ENCODE results near the gene MMD. TPM values are rescaled to one million over a fixed set of nuclear protein-coding genes. Genes with fewer than 3 reads are reported as not detected.
A peak's percentile ranks its signal among the peaks of the same experiment; 100 is the strongest.

Gene MMD
- polyA plus RNA-seq, 4 donors = 4.0 to 12.5 (median 10.3) TPM

- no peak for FAIRE-seq
- Histone ChIP-seq H3K4me1 (ENCODE audit: control insufficient read depth in 3 of 3, insufficient read depth in 2 of 3, low read depth in 1 of 3, low read length in 2 of 3) (peaks cover 7 to 13% (median 8%) of the 10 kb centered on the region in 3 donors), H3K4me3 (ENCODE audit: low read depth in 1 of 3, low read length in 3 of 3) (no peak overlapping the region), H3K36me3 (ENCODE audit: control insufficient read depth in 3 of 3, insufficient read depth in 2 of 3, low read depth in 1 of 3, low read length in 3 of 3) (no peaks in the 10 kb centered on the region), H3K27me3 (ENCODE audit: control insufficient read depth in 3 of 3, insufficient read depth in 3 of 3, low read length in 3 of 3) (no peaks in the 10 kb centered on the region), H3K9me3 (ENCODE audit: control insufficient read depth in 2 of 2, insufficient read depth in 1 of 2, low read depth in 1 of 2, low read length in 1 of 2) (no peaks in the 10 kb centered on the region), H3K27ac (ENCODE audit: low read depth in 1 of 3, low read length in 2 of 3) (peak overlapping the region in 1 of 3 donors; percentile 44)
- 16 to 28% (median 26%) methylated on average over 2 of the region's 2 CpGs for WGBS, 3 donors
- no peak for DNase-seq
These were observed 19.9 kb upstream of the MMD start for GRCh38 chr17:55441544-55441943.

- DNase-seq (no peak), FAIRE-seq (no peak)
- Histone ChIP-seq H3K4me3 (ENCODE audit: low read depth in 1 of 3, low read length in 3 of 3) (no peak overlapping the region), H3K27ac (ENCODE audit: low read depth in 1 of 3, low read length in 2 of 3) (no peak overlapping the region), H3K36me3 (ENCODE audit: control insufficient read depth in 3 of 3, insufficient read depth in 2 of 3, low read depth in 1 of 3, low read length in 3 of 3) (no peaks in the 10 kb centered on the region), H3K4me1 (ENCODE audit: control insufficient read depth in 3 of 3, insufficient read depth in 2 of 3, low read depth in 1 of 3, low read length in 2 of 3) (peaks cover 6 to 14% (median 7%) of the 10 kb centered on the region in 3 donors), H3K27me3 (ENCODE audit: control insufficient read depth in 3 of 3, insufficient read depth in 3 of 3, low read length in 3 of 3) (no peaks in the 10 kb centered on the region), H3K9me3 (ENCODE audit: control insufficient read depth in 2 of 2, insufficient read depth in 1 of 2, low read depth in 1 of 2, low read length in 1 of 2) (no peaks in the 10 kb centered on the region)
- 77 to 80% (median 78%) methylated on average over 3 of the region's 3 CpGs for WGBS, 3 donors
These were observed 18.8 kb upstream of the MMD start for GRCh38 chr17:55440391-55440790.

- Histone ChIP-seq H3K4me1 (ENCODE audit: control insufficient read depth in 3 of 3, insufficient read depth in 2 of 3, low read depth in 1 of 3, low read length in 2 of 3) (peaks cover 0 to 18% (median 6%) of the 10 kb centered on the region in 3 donors), H3K9me3 (ENCODE audit: control insufficient read depth in 2 of 2, insufficient read depth in 1 of 2, low read depth in 1 of 2, low read length in 1 of 2) (no peaks in the 10 kb centered on the region), H3K27ac (ENCODE audit: low read depth in 1 of 3, low read length in 2 of 3) (no peak overlapping the region), H3K36me3 (ENCODE audit: control insufficient read depth in 3 of 3, insufficient read depth in 2 of 3, low read depth in 1 of 3, low read length in 3 of 3) (no peaks in the 10 kb centered on the region), H3K4me3 (ENCODE audit: low read depth in 1 of 3, low read length in 3 of 3) (no peak overlapping the region), H3K27me3 (ENCODE audit: control insufficient read depth in 3 of 3, insufficient read depth in 3 of 3, low read length in 3 of 3) (no peaks in the 10 kb centered on the region)
- FAIRE-seq (no peak), DNase-seq (no peak)
- WGBS, 3 donors = 37 to 82% (median 55%) methylated on average over 5 of the region's 5 CpGs
These were observed 15.5 kb upstream of the MMD start for GRCh38 chr17:55437159-55437605.

- Histone ChIP-seq H3K9me3 (ENCODE audit: control insufficient read depth in 2 of 2, insufficient read depth in 1 of 2, low read depth in 1 of 2, low read length in 1 of 2) (no peaks in the 10 kb centered on the region), H3K27me3 (ENCODE audit: control insufficient read depth in 3 of 3, insufficient read depth in 3 of 3, low read length in 3 of 3) (no peaks in the 10 kb centered on the region), H3K27ac (ENCODE audit: low read depth in 1 of 3, low read length in 2 of 3) (peak overlapping the region in 1 of 3 donors; percentile 13), H3K36me3 (ENCODE audit: control insufficient read depth in 3 of 3, insufficient read depth in 2 of 3, low read depth in 1 of 3, low read length in 3 of 3) (no peaks in the 10 kb centered on the region), H3K4me1 (ENCODE audit: control insufficient read depth in 3 of 3, insufficient read depth in 2 of 3, low read depth in 1 of 3, low read length in 2 of 3) (peaks cover 0 to 18% (median 6%) of the 10 kb centered on the region in 3 donors), H3K4me3 (ENCODE audit: low read depth in 1 of 3, low read length in 3 of 3) (no peak overlapping the region)
- DNase-seq (no peak), FAIRE-seq (no peak)
- 83 to 92% (median 87%) methylated on average over 4 of the region's 4 CpGs for WGBS, 3 donors
These were observed 14.9 kb upstream of the MMD start for GRCh38 chr17:55436224-55437158.

- 71 to 78% (median 75%) methylated on average over 4 of the region's 4 CpGs for WGBS, 3 donors
- no peaks in the 10 kb centered on the region for H3K9me3 ChIP-seq (ENCODE audit: control insufficient read depth in 2 of 2, insufficient read depth in 1 of 2, low read depth in 1 of 2, low read length in 1 of 2)
- FAIRE-seq (no peak), DNase-seq (no peak)
- H3K27me3 ChIP-seq (ENCODE audit: control insufficient read depth in 3 of 3, insufficient read depth in 3 of 3, low read length in 3 of 3) = no peaks in the 10 kb centered on the region
- no peaks in the 10 kb centered on the region for H3K36me3 ChIP-seq (ENCODE audit: control insufficient read depth in 3 of 3, insufficient read depth in 2 of 3, low read depth in 1 of 3, low read length in 3 of 3)
- peaks cover 0 to 25% (median 9%) of the 10 kb centered on the region in 3 donors for H3K4me1 ChIP-seq (ENCODE audit: control insufficient read depth in 3 of 3, insufficient read depth in 2 of 3, low read depth in 1 of 3, low read length in 2 of 3)
- H3K4me3 ChIP-seq (ENCODE audit: low read depth in 1 of 3, low read length in 3 of 3) = no peak overlapping the region
- H3K27ac ChIP-seq (ENCODE audit: low read depth in 1 of 3, low read length in 2 of 3) = no peak overlapping the region
These were observed 13.8 kb upstream of the MMD start for GRCh38 chr17:55435408-55435807.

- H3K4me1 ChIP-seq (ENCODE audit: control insufficient read depth in 3 of 3, insufficient read depth in 2 of 3, low read depth in 1 of 3, low read length in 2 of 3) = peaks cover 0 to 25% (median 9%) of the 10 kb centered on the region in 3 donors
- peak overlapping the region in 1 of 3 donors; percentile 14 for H3K27ac ChIP-seq (ENCODE audit: low read depth in 1 of 3, low read length in 2 of 3)
- 72 to 82% (median 74%) methylated on average over 1 of the region's 1 CpG for WGBS, 3 donors
- FAIRE-seq (no peak), DNase-seq (no peak)
- H3K4me3 ChIP-seq (ENCODE audit: low read depth in 1 of 3, low read length in 3 of 3) = no peak overlapping the region
- no peaks in the 10 kb centered on the region for H3K9me3 ChIP-seq (ENCODE audit: control insufficient read depth in 2 of 2, insufficient read depth in 1 of 2, low read depth in 1 of 2, low read length in 1 of 2)
- no peaks in the 10 kb centered on the region for H3K27me3 ChIP-seq (ENCODE audit: control insufficient read depth in 3 of 3, insufficient read depth in 3 of 3, low read length in 3 of 3)
- no peaks in the 10 kb centered on the region for H3K36me3 ChIP-seq (ENCODE audit: control insufficient read depth in 3 of 3, insufficient read depth in 2 of 3, low read depth in 1 of 3, low read length in 3 of 3)
These were observed 13.1 kb upstream of the MMD start for GRCh38 chr17:55434721-55435120.

- DNase-seq (peak; percentile 81 to 89), FAIRE-seq (no peak)
- WGBS, 3 donors = 40 to 50% (median 42%) methylated on average over 7 of the region's 7 CpGs
- Histone ChIP-seq H3K4me3 (ENCODE audit: low read depth in 1 of 3, low read length in 3 of 3) (no peak overlapping the region), H3K36me3 (ENCODE audit: control insufficient read depth in 3 of 3, insufficient read depth in 2 of 3, low read depth in 1 of 3, low read length in 3 of 3) (no peaks in the 10 kb centered on the region), H3K4me1 (ENCODE audit: control insufficient read depth in 3 of 3, insufficient read depth in 2 of 3, low read depth in 1 of 3, low read length in 2 of 3) (peaks cover 0 to 25% (median 9%) of the 10 kb centered on the region in 3 donors), H3K27ac (ENCODE audit: low read depth in 1 of 3, low read length in 2 of 3) (peak overlapping the region; percentile 43 to 88 (median 81)), H3K27me3 (ENCODE audit: control insufficient read depth in 3 of 3, insufficient read depth in 3 of 3, low read length in 3 of 3) (no peaks in the 10 kb centered on the region), H3K9me3 (ENCODE audit: control insufficient read depth in 2 of 2, insufficient read depth in 1 of 2, low read depth in 1 of 2, low read length in 1 of 2) (no peaks in the 10 kb centered on the region)
These were observed 12.2 kb upstream of the MMD start for GRCh38 chr17:55433629-55434422.

GRCh38 chr17:55433029-55433628 is 11.5 kb upstream of the MMD start:
- FAIRE-seq (no peak), DNase-seq (no peak)

More at GRCh38 chr17:55433029-55433628, 11.5 kb upstream of the MMD start:
- no peaks in the 10 kb centered on the region for H3K36me3 ChIP-seq (ENCODE audit: control insufficient read depth in 3 of 3, insufficient read depth in 2 of 3, low read depth in 1 of 3, low read length in 3 of 3)
- WGBS, 3 donors = 8 to 47% (median 41%) methylated on average over 7 of the region's 7 CpGs
- peak overlapping the region in 2 of 3 donors; percentile 80 to 81 for H3K27ac ChIP-seq (ENCODE audit: low read depth in 1 of 3, low read length in 2 of 3)
- no peaks in the 10 kb centered on the region for H3K27me3 ChIP-seq (ENCODE audit: control insufficient read depth in 3 of 3, insufficient read depth in 3 of 3, low read length in 3 of 3)
- H3K4me3 ChIP-seq (ENCODE audit: low read depth in 1 of 3, low read length in 3 of 3) = no peak overlapping the region
- H3K9me3 ChIP-seq (ENCODE audit: control insufficient read depth in 2 of 2, insufficient read depth in 1 of 2, low read depth in 1 of 2, low read length in 1 of 2) = no peaks in the 10 kb centered on the region
- H3K4me1 ChIP-seq (ENCODE audit: control insufficient read depth in 3 of 3, insufficient read depth in 2 of 3, low read depth in 1 of 3, low read length in 2 of 3) = peaks cover 0 to 25% (median 9%) of the 10 kb centered on the region in 3 donors
